HepG2 (cell line): ENCODE results near the gene XXYLT1. TPM values are rescaled to one million over a fixed set of nuclear protein-coding genes. Genes with fewer than 3 reads are reported as not detected.

Experiments used
- AHR ChIP-seq: IDR thresholded peaks from 2 replicates; pipeline ENCODE4 v1.6.1; 2018; ENCODE audit warnings: missing genetic modification reagents, missing compliant biosample characterization
- HNRNPLL ChIP-seq: fragments of 200-400 bp; formaldehyde crosslinking; IDR thresholded peaks from 2 replicates; pipeline ENCODE4 v1.6.1; 2017; ENCODE audit warnings: mild to moderate bottlenecking, low read depth, low read length; ENCODE audit not compliant: poor library complexity, severe bottlenecking
- IKZF4 ChIP-seq: sonication (generic); formaldehyde crosslinking; IDR thresholded peaks from 2 replicates; pipeline ENCODE4 v1.5.1; 2020; ENCODE audit warnings: borderline replicate concordance, mild to moderate bottlenecking, low read depth, missing genetic modification reagents; ENCODE audit errors: not compliant biosample characterization
- MXD3 ChIP-seq: IDR thresholded peaks from 2 replicates; pipeline ENCODE4 v1.6.1; 2016; ENCODE audit warnings: mild to moderate bottlenecking, missing biosample characterization, missing genetic modification reagents
- NFYB ChIP-seq: sonication (generic); formaldehyde crosslinking; IDR thresholded peaks from 2 replicates; pipeline ENCODE4 v1.4.0; 2020; ENCODE audit warnings: missing genetic modification reagents
- PHF21A ChIP-seq: sonication (generic); formaldehyde crosslinking; IDR thresholded peaks from 2 replicates; pipeline ENCODE4 v1.5.0; 2020; ENCODE audit warnings: mild to moderate bottlenecking, missing genetic modification reagents
- RORA ChIP-seq: sonication (generic); formaldehyde crosslinking; IDR thresholded peaks from 2 replicates; pipeline ENCODE4 v1.5.0; 2020; ENCODE audit warnings: mild to moderate bottlenecking, missing genetic modification reagents, moderate library complexity
- SAP130 ChIP-seq: IDR thresholded peaks from 2 replicates; pipeline ENCODE4 v1.6.1; 2016; ENCODE audit warnings: low read depth
- SKIL ChIP-seq: sonication (generic); formaldehyde crosslinking; IDR thresholded peaks from 2 replicates; pipeline ENCODE4 v1.8.0; 2022; ENCODE audit warnings: missing genetic modification reagents, mild to moderate bottlenecking, moderate library complexity, borderline replicate concordance
- TARDBP ChIP-seq: sonication (generic); formaldehyde crosslinking; IDR thresholded peaks from 2 replicates; pipeline ENCODE4 v1.8.0; 2022; ENCODE audit warnings: mild to moderate bottlenecking, missing genetic modification reagents
- TFE3 ChIP-seq: IDR thresholded peaks from 2 replicates; pipeline ENCODE4 v1.6.1; 2016
- ZNF234 ChIP-seq: sonication (generic); formaldehyde crosslinking; conservative IDR thresholded peaks from 2 replicates; pipeline ENCODE4 v1.5.1; 2020; ENCODE audit warnings: mild to moderate bottlenecking, missing genetic modification reagents
- ZNF235 ChIP-seq: sonication (generic); formaldehyde crosslinking; IDR thresholded peaks from 2 replicates; pipeline ENCODE4 v1.8.1; 2023; ENCODE audit warnings: mild to moderate bottlenecking, missing genetic modification reagents, borderline replicate concordance
- ZNF253 ChIP-seq: sonication (generic); formaldehyde crosslinking; IDR thresholded peaks from 2 replicates; pipeline ENCODE4 v1.8.0; 2022; ENCODE audit warnings: mild to moderate bottlenecking, missing genetic modification reagents, borderline replicate concordance
- ZNF335 ChIP-seq: sonication (generic); formaldehyde crosslinking; IDR thresholded peaks from 2 replicates; pipeline ENCODE4 v1.4.0; 2020; ENCODE audit warnings: missing genetic modification reagents
- ZNF362 ChIP-seq: sonication (generic); formaldehyde crosslinking; IDR thresholded peaks from 2 replicates; pipeline ENCODE4 v1.4.0; 2020; ENCODE audit warnings: missing genetic modification reagents, mild to moderate bottlenecking, borderline replicate concordance
- polyA plus RNA-seq, 8 experiments: library from polyadenylated mRNA; depleted of rRNA in 3 of 8; stranded (reverse) in 7 of 8; unstranded in 1 of 8; fragments of >200 nt; fragmentation: Illumina TruSeq in 4 of 8; extraction: Trizol in 4 of 8; gene quantifications; 2 replicates each; pipeline versions ENCODE4 v1.2.1 to v1.2.3, GENCODE V29; 2011 to 2016; ENCODE audit warnings: low read depth in 4 of 8, missing spikeins in 1 of 8, mixed read lengths in 1 of 8; ENCODE audit not compliant: insufficient read depth in 1 of 8
- total RNA-seq, 5 experiments: library from RNA; depleted of rRNA; stranded (reverse); fragments of >200 nt; fragmentation: Illumina TruSeq; extraction: Trizol; gene quantifications; 2 replicates each; pipeline ENCODE4 v1.2.3, GENCODE V29; 2016; ENCODE audit warnings: low read depth in 1 of 5
- TF ChIP-seq, protein P1 (sequence below): sonication (generic); formaldehyde crosslinking; IDR thresholded peaks from 2 replicates; pipeline ENCODE4 v1.5.0; 2020; ENCODE audit warnings: mild to moderate bottlenecking, missing genetic modification reagents, borderline replicate concordance

Gene XXYLT1
- total and polyA plus RNA-seq, 2 of the 13 experiments (the other 11 are each of a cell fraction or from before 2014, with no cell fraction given): 17.7 to 19.0 TPM

DNA sequence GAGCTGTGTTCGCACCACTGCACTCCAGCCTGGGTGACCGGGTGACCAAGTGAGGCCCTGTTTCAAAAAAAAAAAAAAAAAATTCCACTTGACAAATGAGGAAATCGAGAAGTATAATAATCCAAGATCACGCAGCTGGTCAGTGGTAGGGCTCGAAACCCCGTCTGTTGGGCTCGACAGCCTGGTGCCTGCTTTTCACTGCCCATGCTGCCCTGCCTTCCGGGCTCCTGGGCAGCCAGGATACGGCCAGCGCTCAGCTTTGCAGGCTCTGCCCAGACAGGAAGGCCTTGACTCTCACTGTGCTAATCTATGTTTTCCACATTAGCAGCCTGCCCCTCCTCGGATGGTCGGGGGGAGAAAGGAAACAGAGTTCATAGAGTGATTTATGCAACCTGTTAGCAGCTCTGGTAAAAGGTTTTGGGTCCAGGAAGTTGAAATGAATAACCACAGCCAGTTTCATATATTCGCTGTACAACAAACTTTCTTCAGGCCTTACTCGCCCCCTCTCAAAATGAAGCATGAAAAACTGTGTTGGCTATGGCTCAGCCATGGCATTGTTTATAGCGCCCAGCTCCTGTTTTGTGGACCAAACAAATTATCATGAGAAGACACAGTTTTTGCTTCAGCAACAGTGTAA lies 108.8 kb downstream of the XXYLT1 start (continued):
- peak; percentile 81; the same call in 1 of the 2 replicates for TF ChIP-seq TFE3 (CRISPR knock-in tag)
- no peak for TF ChIP-seq IKZF4 (CRISPR knock-in tag)
- peak; percentile 84 for TF ChIP-seq SAP130 (CRISPR knock-in tag)
- TF ChIP-seq SKIL (CRISPR knock-in tag): peak; percentile 91
- peak; percentile 83 for TF ChIP-seq ZNF335
- peak; percentile 57; the same call in 1 of the 2 replicates for TF ChIP-seq AHR (CRISPR knock-in tag)
- no peak for TF ChIP-seq HNRNPLL
- TF ChIP-seq MXD3 (CRISPR knock-in tag): 0 out of 2 replicates have a peak, but pooled peaks have one; percentile 63
- no peak for TF ChIP-seq NFYB
- TF ChIP-seq, protein P1, sequence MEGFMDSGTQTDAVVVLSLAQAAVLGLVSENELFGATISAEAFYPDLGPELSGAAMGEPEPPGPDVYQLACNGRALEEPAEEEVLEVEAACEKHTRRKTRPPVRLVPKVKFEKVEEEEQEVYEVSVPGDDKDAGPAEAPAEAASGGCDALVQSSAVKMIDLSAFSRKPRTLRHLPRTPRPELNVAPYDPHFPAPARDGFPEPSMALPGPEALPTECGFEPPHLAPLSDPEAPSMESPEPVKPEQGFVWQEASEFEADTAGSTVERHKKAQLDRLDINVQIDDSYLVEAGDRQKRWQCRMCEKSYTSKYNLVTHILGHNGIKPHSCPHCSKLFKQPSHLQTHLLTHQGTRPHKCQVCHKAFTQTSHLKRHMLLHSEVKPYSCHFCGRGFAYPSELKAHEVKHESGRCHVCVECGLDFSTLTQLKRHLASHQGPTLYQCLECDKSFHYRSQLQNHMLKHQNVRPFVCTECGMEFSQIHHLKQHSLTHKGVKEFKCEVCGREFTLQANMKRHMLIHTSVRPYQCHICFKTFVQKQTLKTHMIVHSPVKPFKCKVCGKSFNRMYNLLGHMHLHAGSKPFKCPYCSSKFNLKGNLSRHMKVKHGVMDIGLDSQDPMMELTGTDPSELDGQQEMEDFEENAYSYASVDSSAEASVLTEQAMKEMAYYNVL: peak; percentile 82; the same call in 1 of the 2 replicates
- TF ChIP-seq RORA: 0 out of 2 replicates have a peak, but pooled peaks have one; percentile 59
- TF ChIP-seq ZNF234 (CRISPR knock-in tag): no peak
- peak; percentile 73; the same call in 1 of the 2 replicates for TF ChIP-seq ZNF362 (CRISPR knock-in tag)
- no peak for TF ChIP-seq ZNF253
- TF ChIP-seq ZNF235: no peak
- TF ChIP-seq TARDBP: peak; percentile 91; the same call in 1 of the 2 replicates
- peak; percentile 97 for TF ChIP-seq PHF21A (CRISPR knock-in tag)
